OCI-LY7 (cell line): ENCODE data around the gene MRO.

Source experiments
- EZH2phosphoT487 ChIP-seq: fragments of 200-600 bp; sonication (generic); IDR thresholded peaks from 2 replicates; pipeline ENCODE4 v1.6.1; 2018; ENCODE audit warnings: low read depth, borderline replicate concordance, mild to moderate bottlenecking, mixed run types, antibody characterized with exemption, low read length, moderate library complexity, mixed read lengths
- TF ChIP-seq, protein P1 (sequence below): fragments of 200-600 bp; sonication (generic); conservative IDR thresholded peaks from 2 replicates; pipeline ENCODE4 v1.5.1; 2014; ENCODE audit warnings: mild to moderate bottlenecking, antibody characterized with exemption, low read length, moderate library complexity, mixed read lengths

DNA sequence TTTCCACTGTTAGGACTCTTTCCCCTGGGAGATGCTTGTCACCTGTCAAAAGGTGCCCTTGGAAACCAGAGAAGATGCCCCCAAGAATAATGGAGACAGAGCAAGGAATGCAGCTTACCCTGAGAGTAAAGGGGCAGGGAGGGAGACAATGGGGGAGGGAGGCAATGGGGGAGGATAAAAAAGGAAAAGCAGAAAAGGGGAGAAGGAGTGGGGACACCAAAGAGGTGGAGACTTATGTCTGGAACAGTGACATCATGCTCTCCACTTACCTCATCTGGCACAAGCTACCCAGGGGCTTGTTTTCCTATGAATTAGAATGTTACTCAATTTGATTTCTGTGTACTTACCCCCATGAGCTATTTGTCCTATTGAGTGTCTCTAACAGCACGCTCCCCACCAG lies 67.9 kb downstream of the MRO start:
- TF ChIP-seq, protein P1, sequence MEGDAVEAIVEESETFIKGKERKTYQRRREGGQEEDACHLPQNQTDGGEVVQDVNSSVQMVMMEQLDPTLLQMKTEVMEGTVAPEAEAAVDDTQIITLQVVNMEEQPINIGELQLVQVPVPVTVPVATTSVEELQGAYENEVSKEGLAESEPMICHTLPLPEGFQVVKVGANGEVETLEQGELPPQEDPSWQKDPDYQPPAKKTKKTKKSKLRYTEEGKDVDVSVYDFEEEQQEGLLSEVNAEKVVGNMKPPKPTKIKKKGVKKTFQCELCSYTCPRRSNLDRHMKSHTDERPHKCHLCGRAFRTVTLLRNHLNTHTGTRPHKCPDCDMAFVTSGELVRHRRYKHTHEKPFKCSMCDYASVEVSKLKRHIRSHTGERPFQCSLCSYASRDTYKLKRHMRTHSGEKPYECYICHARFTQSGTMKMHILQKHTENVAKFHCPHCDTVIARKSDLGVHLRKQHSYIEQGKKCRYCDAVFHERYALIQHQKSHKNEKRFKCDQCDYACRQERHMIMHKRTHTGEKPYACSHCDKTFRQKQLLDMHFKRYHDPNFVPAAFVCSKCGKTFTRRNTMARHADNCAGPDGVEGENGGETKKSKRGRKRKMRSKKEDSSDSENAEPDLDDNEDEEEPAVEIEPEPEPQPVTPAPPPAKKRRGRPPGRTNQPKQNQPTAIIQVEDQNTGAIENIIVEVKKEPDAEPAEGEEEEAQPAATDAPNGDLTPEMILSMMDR = no peak
- TF ChIP-seq EZH2phosphoT487 = no peak
